Activated naive CD8-positive, alpha-beta T cell treated with anti-CD3 and anti-CD28 coated beads, Interleukin-2, amount 10 ng/mL, durations not matched to agents 7 days and 5 days (primary cell): ENCODE measurements around the gene KRTAP5-2. TPM values are rescaled to one million over a fixed set of nuclear protein-coding genes. Genes with fewer than 3 reads are reported as not detected.

Source experiments
- ATAC-seq: fragments of 150-1000 bp; cut with Tn5 transposase; one replicate; pipeline ENCODE4 v1.10.0; 2021; ENCODE audit warnings: low read depth, moderate library complexity
- POLR2A ChIA-PET: fragments of 350-600 bp; sonication (Branson Sonifier 250); formaldehyde crosslinking; loops from one replicate; lab custom pipeline; 2021; ENCODE audit warnings: antibody characterized with exemption; lab: Charles Lee
- DNase-seq: peaks from one replicate; pipeline ENCODE4 v3.0.0; 2021
- H3K27ac Mint-ChIP-seq: one replicate; pipeline ENCODE4 v1.8.0; 2022; ENCODE audit warnings: mild to moderate bottlenecking, mixed read lengths
- H3K27me3 Mint-ChIP-seq: one replicate; pipeline ENCODE4 v1.8.0; 2022; ENCODE audit warnings: mild to moderate bottlenecking, moderate library complexity, mixed read lengths
- H3K36me3 Mint-ChIP-seq: one replicate; pipeline ENCODE4 v1.8.0; 2021; ENCODE audit warnings: mild to moderate bottlenecking, mixed read lengths
- H3K4me1 Mint-ChIP-seq: one replicate; pipeline ENCODE4 v1.8.0; 2021; ENCODE audit warnings: mixed read lengths
- H3K4me3 Mint-ChIP-seq: one replicate; pipeline ENCODE4 v1.8.0; 2022; ENCODE audit warnings: mild to moderate bottlenecking, moderate library complexity, mixed read lengths
- H3K9me3 Mint-ChIP-seq: one replicate; pipeline ENCODE4 v1.8.0; 2021; ENCODE audit warnings: mixed read lengths
- total RNA-seq, 2 experiments: library from RNA; stranded (reverse); gene quantifications; one replicate each; pipeline ENCODE4 v1.2.3, GENCODE V29; 2021

Gene KRTAP5-2
- total RNA-seq, 2 experiments from 2014 or later: not detected

DNA sequence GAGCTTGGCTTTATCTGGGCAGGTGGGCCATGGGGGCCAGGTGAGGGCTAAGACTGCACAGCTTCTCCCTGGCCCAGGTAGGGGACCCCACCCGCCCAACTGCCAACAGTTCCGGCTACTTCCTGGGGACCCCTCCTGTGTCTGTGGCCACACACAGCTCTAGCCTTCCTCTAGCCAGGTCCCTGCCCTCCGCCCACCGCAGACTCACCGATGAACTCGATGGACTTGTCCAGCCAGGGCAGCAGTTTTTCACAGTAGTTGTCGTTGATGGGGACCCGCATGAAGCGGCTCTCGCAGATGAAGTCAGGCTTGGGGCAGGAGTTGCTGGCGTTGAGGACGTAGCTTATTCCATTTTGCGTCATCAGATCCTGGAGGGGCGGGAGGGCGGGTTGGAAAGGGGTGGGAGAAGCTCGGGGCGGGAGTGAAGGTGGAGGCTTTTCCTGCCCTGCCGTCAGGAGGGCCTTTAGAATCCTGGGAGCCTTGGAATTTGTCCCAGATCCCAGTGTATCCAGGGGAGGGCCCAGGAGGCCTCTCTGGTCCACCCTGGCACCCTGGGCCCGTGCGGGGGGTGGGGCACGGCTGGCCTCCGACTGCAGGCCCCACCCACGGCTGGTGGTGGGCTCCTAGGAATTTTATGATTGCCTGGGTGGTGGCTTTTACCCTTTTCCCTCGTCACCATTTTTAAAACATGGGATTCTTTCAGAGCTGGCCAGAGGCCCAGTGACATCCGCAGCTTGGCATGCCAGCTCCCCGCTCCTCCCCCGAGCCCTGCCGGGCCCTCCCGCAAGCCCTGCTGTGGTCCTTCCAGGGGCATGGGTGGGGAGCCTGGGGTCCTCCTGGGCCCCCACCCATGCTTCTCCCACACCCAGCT, 40.0 kb downstream of the KRTAP5-2 start:
- Mint-ChIP-seq H3K36me3 (no peaks in the 10 kb centered on the region), H3K27ac (no peak overlapping the region), H3K27me3 (peaks cover 2% of the 10 kb centered on the region), H3K4me1 (no peaks in the 10 kb centered on the region), H3K4me3 (no peak overlapping the region), H3K9me3 (no peaks in the 10 kb centered on the region)
- POLR2A ChIA-PET: no interaction called here
- DNase-seq: no peak
- no peak for ATAC-seq

- POLR2A ChIA-PET: no interaction called here
- DNase-seq: no peak
- no peak for ATAC-seq
- Mint-ChIP-seq H3K4me3 (no peak overlapping the region), H3K36me3 (no peaks in the 10 kb centered on the region), H3K9me3 (no peaks in the 10 kb centered on the region), H3K4me1 (no peaks in the 10 kb centered on the region), H3K27ac (no peak overlapping the region), H3K27me3 (peaks cover 2% of the 10 kb centered on the region)
These were observed 40.8 kb downstream of the KRTAP5-2 start for GRCh38 chr11:1557051-1557884.

DNA sequence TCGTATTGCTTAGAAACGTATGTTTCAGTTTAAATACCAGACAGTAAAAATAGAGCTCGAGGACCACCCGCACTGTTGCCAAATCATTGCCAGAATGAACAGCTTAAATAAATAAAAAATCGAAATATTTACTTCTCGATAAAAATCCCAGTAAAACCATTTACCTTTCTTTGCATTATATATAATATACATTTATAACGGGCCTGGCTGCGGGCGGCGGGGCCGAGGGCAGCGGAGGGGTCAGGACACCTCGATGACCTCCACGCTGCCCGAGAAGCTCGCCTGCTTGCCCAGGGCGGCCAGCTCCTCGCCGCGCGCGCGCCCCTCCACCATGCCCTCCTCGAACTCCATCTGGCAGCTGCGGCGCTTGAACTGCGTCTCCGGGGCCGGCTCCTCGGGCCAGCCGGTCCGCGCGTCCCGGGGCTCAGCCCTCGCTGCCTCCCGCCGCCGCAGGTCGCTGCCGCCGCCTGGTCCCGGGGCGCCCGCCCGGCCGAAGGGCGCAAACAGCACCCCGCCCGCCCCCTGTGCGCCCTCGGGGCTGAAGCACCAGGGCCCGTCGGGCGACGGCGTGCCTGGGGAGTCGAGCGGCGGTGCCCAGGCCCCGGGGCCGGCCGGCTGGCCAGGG, 41.7 kb downstream of the KRTAP5-2 start:
- Mint-ChIP-seq H3K36me3 (no peaks in the 10 kb centered on the region), H3K4me3 (no peak overlapping the region), H3K27ac (no peak overlapping the region), H3K27me3 (peaks cover 2% of the 10 kb centered on the region), H3K4me1 (no peaks in the 10 kb centered on the region), H3K9me3 (no peaks in the 10 kb centered on the region)
- DNase-seq: no peak
- POLR2A ChIA-PET: no interaction called here
- no peak for ATAC-seq

GRCh38 chr11:1555713-1556153, 42.4 kb downstream of the KRTAP5-2 start:
- DNase-seq (no peak), ATAC-seq (no peak)
- POLR2A ChIA-PET: no interaction called here
- H3K36me3 Mint-ChIP-seq: no peaks in the 10 kb centered on the region
- peaks cover 2% of the 10 kb centered on the region for H3K27me3 Mint-ChIP-seq
- H3K9me3 Mint-ChIP-seq: no peaks in the 10 kb centered on the region
- no peaks in the 10 kb centered on the region for H3K4me1 Mint-ChIP-seq
- H3K27ac Mint-ChIP-seq: no peak overlapping the region
- no peak overlapping the region for H3K4me3 Mint-ChIP-seq

GRCh38 chr11:1554981-1555712, 42.9 kb downstream of the KRTAP5-2 start:
- peaks cover 4% of the 10 kb centered on the region for H3K27me3 Mint-ChIP-seq
- POLR2A ChIA-PET: no interaction called here
- no peak overlapping the region for H3K27ac Mint-ChIP-seq
- H3K4me3 Mint-ChIP-seq: no peak overlapping the region
- H3K9me3 Mint-ChIP-seq: no peaks in the 10 kb centered on the region
- DNase-seq (no peak), ATAC-seq (no peak)
- H3K36me3 Mint-ChIP-seq: no peaks in the 10 kb centered on the region
- no peaks in the 10 kb centered on the region for H3K4me1 Mint-ChIP-seq

- H3K9me3 Mint-ChIP-seq: no peaks in the 10 kb centered on the region
- H3K27me3 Mint-ChIP-seq: peaks cover 12% of the 10 kb centered on the region
- H3K4me3 Mint-ChIP-seq: no peak overlapping the region
- ATAC-seq: no peak
- H3K4me1 Mint-ChIP-seq: no peaks in the 10 kb centered on the region
- POLR2A ChIA-PET: no interaction called here
- H3K27ac Mint-ChIP-seq: no peak overlapping the region
- DNase-seq: no peak
- H3K36me3 Mint-ChIP-seq: no peaks in the 10 kb centered on the region
These were observed 44.1 kb downstream of the KRTAP5-2 start for GRCh38 chr11:1553808-1554594.

DNA sequence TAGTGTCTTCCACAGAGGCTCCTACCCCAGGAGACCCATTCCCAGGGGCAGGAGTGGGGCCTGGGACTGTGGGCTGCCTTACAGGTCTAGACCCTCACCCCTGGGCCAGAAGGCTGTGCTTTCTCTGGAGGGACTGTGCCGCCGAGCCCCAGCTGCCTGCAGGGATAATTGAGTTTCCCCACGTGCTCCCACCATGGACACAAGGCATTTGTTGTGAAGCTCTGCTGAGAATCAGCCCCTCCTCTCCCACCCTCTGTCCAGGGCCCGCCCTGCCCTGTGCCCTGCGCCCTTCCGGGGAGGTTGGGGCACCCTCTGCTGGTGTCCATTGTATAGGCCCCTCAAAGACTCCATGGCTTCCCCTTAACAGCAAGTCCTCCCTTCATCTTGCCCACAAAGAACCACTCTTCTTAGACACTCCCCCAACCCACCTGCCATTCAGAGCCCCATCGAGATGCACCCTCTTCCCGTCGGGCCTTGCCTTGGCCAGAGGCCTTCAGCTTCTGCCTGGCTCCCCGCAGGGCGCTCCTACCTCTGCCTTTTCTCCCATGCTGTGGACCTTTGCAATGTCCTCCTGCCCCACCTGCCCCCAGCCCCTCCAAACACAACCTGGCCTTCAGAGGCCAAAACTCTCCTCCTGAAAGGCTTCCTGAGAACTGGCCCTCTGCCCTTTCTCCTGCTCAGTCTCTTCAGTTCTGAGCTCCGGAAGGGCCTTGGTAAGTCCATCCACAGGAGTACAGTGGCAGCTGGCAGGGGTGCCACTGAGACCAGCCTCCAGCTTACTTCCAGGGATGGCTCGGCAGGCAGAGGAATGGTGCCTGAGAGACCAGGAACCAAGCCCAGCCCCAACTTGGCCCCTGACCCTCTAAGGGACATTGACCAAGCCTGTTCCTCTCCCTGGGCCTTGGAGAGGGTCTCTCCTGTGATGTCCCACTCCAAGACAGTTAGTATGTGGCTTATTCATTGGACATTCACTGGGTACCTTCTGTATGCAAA, 48.5 kb downstream of the KRTAP5-2 start:
- Mint-ChIP-seq H3K4me3 (no peak overlapping the region), H3K27me3 (peaks cover 38% of the 10 kb centered on the region), H3K4me1 (no peaks in the 10 kb centered on the region), H3K27ac (no peak overlapping the region), H3K36me3 (no peaks in the 10 kb centered on the region), H3K9me3 (no peaks in the 10 kb centered on the region)
- ATAC-seq: no peak
- DNase-seq: no peak
- POLR2A ChIA-PET: no interaction called here

- POLR2A ChIA-PET: no interaction called here
- Mint-ChIP-seq H3K36me3 (no peaks in the 10 kb centered on the region), H3K4me3 (no peak overlapping the region), H3K9me3 (no peaks in the 10 kb centered on the region), H3K27me3 (peaks cover 38% of the 10 kb centered on the region), H3K4me1 (no peaks in the 10 kb centered on the region), H3K27ac (no peak overlapping the region)
- no peak for DNase-seq
- ATAC-seq: no peak
These were observed 49.6 kb downstream of the KRTAP5-2 start for GRCh38 chr11:1548221-1549070.

DNA sequence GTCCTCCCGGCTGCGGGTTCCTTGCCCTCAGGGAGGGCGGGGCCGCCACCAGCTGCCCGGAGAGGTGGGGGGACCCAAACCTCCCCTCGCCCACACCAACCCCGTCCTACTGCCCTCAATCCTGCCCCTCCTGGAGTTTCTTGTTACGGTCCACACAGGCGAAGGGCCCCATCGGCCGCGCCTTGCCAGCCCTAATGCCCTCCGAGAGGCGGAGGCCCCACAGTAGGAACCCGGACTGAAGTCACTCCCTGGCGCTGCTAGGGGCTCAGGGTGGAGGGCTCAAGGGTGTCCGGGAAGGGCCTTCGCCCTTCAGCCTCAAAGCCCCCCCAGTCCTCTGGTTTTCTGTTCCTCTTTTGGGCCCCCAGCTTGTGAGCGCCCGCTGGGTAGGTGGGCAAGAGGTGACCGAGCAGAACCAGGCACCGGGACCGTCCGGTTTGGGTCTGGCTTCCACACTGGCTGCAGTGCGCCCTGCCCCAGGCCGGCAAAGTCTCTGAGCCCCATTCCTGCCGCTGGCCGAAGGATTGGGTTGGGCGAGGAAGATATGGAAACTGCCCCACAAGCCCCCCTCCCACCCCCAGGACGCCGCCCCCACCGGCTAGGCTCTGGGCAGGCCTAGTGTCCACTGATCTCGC, 50.5 kb downstream of the KRTAP5-2 start:
- Mint-ChIP-seq H3K4me3 (no peak overlapping the region), H3K27ac (no peak overlapping the region), H3K27me3 (peaks cover 38% of the 10 kb centered on the region), H3K36me3 (no peaks in the 10 kb centered on the region), H3K9me3 (no peaks in the 10 kb centered on the region), H3K4me1 (no peaks in the 10 kb centered on the region)
- POLR2A ChIA-PET: no interaction called here
- no peak for ATAC-seq
- no peak for DNase-seq
